ENCODE results near the gene MRNIP. TPM values are rescaled to one million over a fixed set of nuclear protein-coding genes. Genes with fewer than 3 reads are reported as not detected.
"Not testable (repeated sequence)": the region's sequence is repeated elsewhere in the genome, so short reads cannot be mapped to it uniquely, and the experiment has no call there.

Gene MRNIP
- total RNA-seq, 1 donor from 2014 or later, result 12.8 TPM

- peak; percentile 12 for ATAC-seq
- no peak for DNase-seq (ENCODE audit: low spot score)
These were observed 5.5 kb downstream of the MRNIP start for GRCh38 chr5:179852993-179853547.

GRCh38 chr5:179841621-179842020 lies 17.0 kb downstream of the MRNIP start:
- no peak for DNase-seq (ENCODE audit: low spot score)
- ATAC-seq, result no peak

- DNase-seq (ENCODE audit: low spot score) (no peak), ATAC-seq (no peak)
These were observed 17.9 kb downstream of the MRNIP start for GRCh38 chr5:179840766-179841165.

GRCh38 chr5:179840321-179840720 lies 18.3 kb downstream of the MRNIP start:
- DNase-seq (ENCODE audit: low spot score), result no peak
- ATAC-seq, result no peak

- ATAC-seq (peak; percentile 83), DNase-seq (ENCODE audit: low spot score) (peak; percentile 91)
These were observed 19.0 kb downstream of the MRNIP start for GRCh38 chr5:179839328-179840256.

GRCh38 chr5:179837076-179838011 lies 21.3 kb downstream of the MRNIP start:
- no peak for DNase-seq (ENCODE audit: low spot score)

GRCh38 chr5:179836225-179837019 lies 22.2 kb downstream of the MRNIP start:
- ATAC-seq (peak; percentile 7), DNase-seq (ENCODE audit: low spot score) (no peak)

More at GRCh38 chr5:179837076-179838011, 21.3 kb downstream of the MRNIP start:
- ATAC-seq, result no peak

- ATAC-seq; DNase-seq (ENCODE audit: low spot score): not testable (repeated sequence)
These were observed 23.7 kb downstream of the MRNIP start for GRCh38 chr5:179834871-179835270.

GRCh38 chr5:179834120-179834519 lies 24.5 kb downstream of the MRNIP start:
- DNase-seq (ENCODE audit: low spot score) (no peak), ATAC-seq (peak; percentile 2)

- DNase-seq (ENCODE audit: low spot score) (no peak), ATAC-seq (no peak)
These were observed 24.9 kb downstream of the MRNIP start for GRCh38 chr5:179833709-179834070.

GRCh38 chr5:179833056-179833708 lies 25.4 kb downstream of the MRNIP start:
- ATAC-seq (peak; percentile 2), DNase-seq (ENCODE audit: low spot score) (no peak)

- DNase-seq (ENCODE audit: low spot score) (no peak), ATAC-seq (peak; percentile 61)
These were observed 26.4 kb downstream of the MRNIP start for GRCh38 chr5:179832039-179832745.

- DNase-seq (ENCODE audit: low spot score), result no peak
- no peak for ATAC-seq
These were observed 27.7 kb downstream of the MRNIP start for GRCh38 chr5:179830818-179831468.

- peak; percentile 12 for ATAC-seq
- DNase-seq (ENCODE audit: low spot score), result no peak
These were observed 28.7 kb downstream of the MRNIP start for GRCh38 chr5:179829732-179830435.

- no peak for DNase-seq (ENCODE audit: low spot score)
- ATAC-seq, result no peak
These were observed 29.7 kb downstream of the MRNIP start for GRCh38 chr5:179828756-179829421.

GRCh38 chr5:179827680-179828079 lies 30.9 kb downstream of the MRNIP start:
- DNase-seq (ENCODE audit: low spot score) (no peak), ATAC-seq (no peak)

- ATAC-seq, result peak; percentile 19
These were observed 32.9 kb downstream of the MRNIP start for GRCh38 chr5:179825655-179826182.

More at GRCh38 chr5:179825655-179826182, 32.9 kb downstream of the MRNIP start:
- no peak for DNase-seq (ENCODE audit: low spot score)
